Measurements from ENCODE around the gene EFCAB5.

GRCh38 chr17:30095507-30096244, 154.2 kb downstream of the EFCAB5 start:
- TF ChIP-seq MAX (IDR thresholded peaks at IDR 0.05) (no peak), HDAC2 (IDR thresholded peaks at IDR 0.05; ENCODE audit: borderline replicate concordance in 1 of 2, low read depth in 2 of 2, low read length in 2 of 2) (no peak), RNF2 (IDR thresholded peaks at IDR 0.05; ENCODE audit: borderline replicate concordance, low read depth, low read length, missing control alignments, poor library complexity, severe bottlenecking) (no peak), SP1 (IDR thresholded peaks at IDR 0.05; ENCODE audit: low read depth, low read length) (no peak), CTBP2 (IDR thresholded peaks at IDR 0.05; ENCODE audit: borderline replicate concordance, insufficient read depth, insufficient read length, low read length) (no peak), EZH2 (IDR thresholded peaks at IDR 0.05; ENCODE audit: low read depth, low read length, severe bottlenecking) (no peak), POLR2A (IDR thresholded peaks at IDR 0.05; ENCODE audit: control extremely low read depth in 1 of 2, low read depth in 2 of 2, low read length in 2 of 2) (no peak), SIN3A (conservative IDR thresholded peaks at IDR 0.05 in 1 of 2, IDR thresholded peaks at IDR 0.05 in 1 of 2; ENCODE audit: low read depth in 1 of 2, low read length in 2 of 2) (no peak), CTCF (IDR thresholded peaks at IDR 0.05; ENCODE audit: control extremely low read depth in 1 of 3, insufficient read depth in 1 of 3, low read depth in 1 of 3, low read length in 3 of 3) (peak in 2 of 3 experiments; percentile 37 to 62; a peak in 2 of 4 replicates), TAF1 (IDR thresholded peaks at IDR 0.05; ENCODE audit: low read depth, low read length) (no peak), POLR2AphosphoS5 (IDR thresholded peaks at IDR 0.05; ENCODE audit: low read depth, low read length) (no peak), ASH2L (IDR thresholded peaks at IDR 0.05; ENCODE audit: low read length) (no peak)
